Breast epithelium (tissue), 4 donors: Measurements from ENCODE around the gene HSP90AB1. TPM values are rescaled to one million over a fixed set of nuclear protein-coding genes. Genes with fewer than 3 reads are reported as not detected.

Experiments
- DNase-seq, 2 donors: peaks; one replicate each; pipeline ENCODE4 v3.0.0-alpha.2; 2019; ENCODE audit warnings: low spot score in 2 of 2
- H3K27ac ChIP-seq, 2 donors: fragments of 200-600 bp; sonication (generic) in 1 of 2; one replicate each; pipeline ENCODE4 v1.5.1; 2016 to 2019; ENCODE audit warnings: mild to moderate bottlenecking in 1 of 2
- H3K27me3 ChIP-seq, 2 donors: fragments of 200-600 bp; sonication (generic) in 1 of 2; one replicate each; pipeline versions ENCODE4 v1.5.1 to v1.6.0; 2017 to 2019; ENCODE audit warnings: control low read depth in 1 of 2, mild to moderate bottlenecking in 1 of 2
- H3K36me3 ChIP-seq: fragments of 200-600 bp; one replicate; pipeline ENCODE4 v1.5.1; 2019
- H3K4me1 ChIP-seq, 2 donors: fragments of 200-600 bp; sonication (generic); one replicate each; pipeline ENCODE4 v1.5.1; 2016 to 2019; ENCODE audit warnings: control low read depth in 1 of 2
- H3K4me3 ChIP-seq, 3 donors: fragments of 200-600 bp; sonication (generic); 1 replicate in 2 of 3; 2 replicates in 1 of 3; pipeline ENCODE4 v1.5.1; 2016 to 2019; ENCODE audit warnings: mild to moderate bottlenecking in 3 of 3, moderate library complexity in 2 of 3
- H3K9me3 ChIP-seq, 2 donors: fragments of 200-600 bp; sonication (generic) in 1 of 2; one replicate each; pipeline ENCODE4 v1.5.1; 2016 to 2019; ENCODE audit warnings: control low read depth in 1 of 2
- POLR2A ChIP-seq: fragments of 450-650 bp; IDR thresholded peaks from one replicate; pipeline ENCODE4 v1.6.1; 2016; ENCODE audit warnings: antibody characterized with exemption, mild to moderate bottlenecking, moderate library complexity
- POLR2AphosphoS5 ChIP-seq, 3 donors: sonication (generic); formaldehyde crosslinking; IDR thresholded peaks; one replicate each; pipeline ENCODE4 v1.6.1; 2017; ENCODE audit warnings: antibody characterized with exemption in 3 of 3
- intact Hi-C: fragments of 100-400 bp; cut with DNase I; formaldehyde crosslinking; loops from one replicate; pipeline ENCODE4 v1.15.1; 2023; ENCODE audit warnings: low total_unique reads
- total RNA-seq, 3 donors: library from RNA; depleted of rRNA; stranded (reverse); fragments of >200 nt; gene quantifications; one replicate each; pipeline ENCODE4 v1.1.0, GENCODE V29; 2016
- TF ChIP-seq, protein P1 (sequence below), 3 donors: fragments of 450-650 bp; IDR thresholded peaks; one replicate each; pipeline ENCODE4 v1.5.1; 2016 to 2017; ENCODE audit warnings: antibody characterized with exemption in 3 of 3, mild to moderate bottlenecking in 3 of 3, moderate library complexity in 3 of 3

The HSP90AB1 gene
- total RNA-seq, 3 donors from 2014 or later: 643 to 810 (median 662) TPM

DNA sequence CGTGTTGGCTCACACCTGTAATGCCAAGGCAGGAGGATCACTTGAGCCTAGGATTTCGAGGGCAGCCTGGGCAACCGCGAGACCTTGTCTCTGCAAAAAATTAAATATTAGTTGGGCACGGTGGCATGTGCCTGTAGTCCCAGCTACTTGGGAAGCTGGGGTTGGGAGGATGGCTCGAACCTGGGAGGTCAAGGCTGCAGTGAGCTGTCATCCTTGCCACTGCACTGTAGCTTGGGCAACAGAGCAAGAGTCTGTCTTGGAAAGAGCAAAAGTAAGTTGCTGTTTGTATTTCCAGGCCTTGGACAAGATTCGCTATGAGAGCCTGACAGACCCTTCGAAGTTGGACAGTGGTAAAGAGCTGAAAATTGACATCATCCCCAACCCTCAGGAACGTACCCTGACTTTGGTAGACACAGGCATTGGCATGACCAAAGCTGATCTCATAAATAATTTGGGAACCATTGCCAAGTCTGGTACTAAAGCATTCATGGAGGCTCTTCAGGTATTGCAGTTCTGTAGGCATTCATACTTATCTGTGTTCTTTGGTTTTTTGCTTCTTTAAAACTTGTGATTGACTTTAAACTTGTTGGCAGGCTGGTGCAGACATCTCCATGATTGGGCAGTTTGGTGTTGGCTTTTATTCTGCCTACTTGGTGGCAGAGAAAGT lies 2.3 kb downstream of the HSP90AB1 start:
- no peak for DNase-seq
- intact Hi-C loops: no loop called here
- Histone ChIP-seq H3K27me3 (no peaks in the 10 kb centered on the region), H3K4me3 (peak overlapping the region in 2 of 3 donors; percentile 69 to 94), H3K9me3 (no peaks in the 10 kb centered on the region), H3K27ac (peak overlapping the region; percentile 10 to 100), H3K36me3 (peaks cover 4% of the 10 kb centered on the region), H3K4me1 (peaks cover 0 to 13% of the 10 kb centered on the region in 2 donors)
- TF ChIP-seq, protein P1, sequence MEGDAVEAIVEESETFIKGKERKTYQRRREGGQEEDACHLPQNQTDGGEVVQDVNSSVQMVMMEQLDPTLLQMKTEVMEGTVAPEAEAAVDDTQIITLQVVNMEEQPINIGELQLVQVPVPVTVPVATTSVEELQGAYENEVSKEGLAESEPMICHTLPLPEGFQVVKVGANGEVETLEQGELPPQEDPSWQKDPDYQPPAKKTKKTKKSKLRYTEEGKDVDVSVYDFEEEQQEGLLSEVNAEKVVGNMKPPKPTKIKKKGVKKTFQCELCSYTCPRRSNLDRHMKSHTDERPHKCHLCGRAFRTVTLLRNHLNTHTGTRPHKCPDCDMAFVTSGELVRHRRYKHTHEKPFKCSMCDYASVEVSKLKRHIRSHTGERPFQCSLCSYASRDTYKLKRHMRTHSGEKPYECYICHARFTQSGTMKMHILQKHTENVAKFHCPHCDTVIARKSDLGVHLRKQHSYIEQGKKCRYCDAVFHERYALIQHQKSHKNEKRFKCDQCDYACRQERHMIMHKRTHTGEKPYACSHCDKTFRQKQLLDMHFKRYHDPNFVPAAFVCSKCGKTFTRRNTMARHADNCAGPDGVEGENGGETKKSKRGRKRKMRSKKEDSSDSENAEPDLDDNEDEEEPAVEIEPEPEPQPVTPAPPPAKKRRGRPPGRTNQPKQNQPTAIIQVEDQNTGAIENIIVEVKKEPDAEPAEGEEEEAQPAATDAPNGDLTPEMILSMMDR (IDR thresholded peaks at IDR 0.05): no peak
- no peak for TF ChIP-seq POLR2A
- peak in 1 of 3 donors; percentile 17 for TF ChIP-seq POLR2AphosphoS5 (IDR thresholded peaks at IDR 0.05)

DNA sequence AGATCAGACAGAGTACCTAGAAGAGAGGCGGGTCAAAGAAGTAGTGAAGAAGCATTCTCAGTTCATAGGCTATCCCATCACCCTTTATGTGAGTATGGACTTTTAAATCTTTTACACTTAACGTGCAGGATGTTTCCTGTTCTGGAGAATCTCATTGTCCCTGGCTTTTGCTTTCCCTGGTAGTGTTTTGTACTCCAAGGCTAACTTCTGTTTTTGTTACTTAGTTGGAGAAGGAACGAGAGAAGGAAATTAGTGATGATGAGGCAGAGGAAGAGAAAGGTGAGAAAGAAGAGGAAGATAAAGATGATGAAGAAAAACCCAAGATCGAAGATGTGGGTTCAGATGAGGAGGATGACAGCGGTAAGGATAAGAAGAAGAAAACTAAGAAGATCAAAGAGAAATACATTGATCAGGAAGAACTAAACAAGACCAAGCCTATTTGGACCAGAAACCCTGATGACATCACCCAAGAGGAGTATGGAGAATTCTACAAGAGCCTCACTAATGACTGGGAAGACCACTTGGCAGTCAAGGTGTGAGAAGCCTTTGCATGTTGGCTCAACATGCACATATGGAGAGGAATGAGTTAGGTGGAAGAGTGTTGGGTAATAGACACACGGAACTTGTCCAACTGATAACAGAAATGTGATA lies 3.3 kb downstream of the HSP90AB1 start:
- TF ChIP-seq POLR2A: no peak
- TF ChIP-seq, protein P1 (IDR thresholded peaks at IDR 0.05): no peak
- Histone ChIP-seq H3K36me3 (peaks cover 4% of the 10 kb centered on the region), H3K4me3 (no peak overlapping the region), H3K9me3 (no peaks in the 10 kb centered on the region), H3K4me1 (peaks cover 0 to 13% of the 10 kb centered on the region in 2 donors), H3K27ac (peak overlapping the region; percentile 8 to 36), H3K27me3 (no peaks in the 10 kb centered on the region)
- intact Hi-C loops: no loop called here
- DNase-seq: no peak

DNA sequence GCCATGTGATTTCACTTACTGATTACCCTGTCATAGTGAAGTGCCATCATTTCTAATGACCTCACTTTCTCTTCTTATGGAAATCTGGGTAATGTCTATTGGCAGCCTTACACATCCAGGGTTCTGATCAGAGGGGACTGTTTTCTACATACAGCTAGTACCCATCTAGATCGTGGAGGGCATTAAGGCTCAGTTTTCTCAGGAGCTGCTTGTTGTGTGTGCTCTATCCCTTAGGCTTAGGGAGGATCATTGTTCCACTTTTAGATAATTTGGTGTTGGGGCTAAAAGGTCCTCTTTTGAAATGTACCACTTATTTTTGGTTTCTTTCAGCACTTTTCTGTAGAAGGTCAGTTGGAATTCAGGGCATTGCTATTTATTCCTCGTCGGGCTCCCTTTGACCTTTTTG lies 3.8 kb downstream of the HSP90AB1 start:
- Histone ChIP-seq H3K4me3 (no peak overlapping the region), H3K4me1 (peaks cover 0 to 14% of the 10 kb centered on the region in 2 donors), H3K27ac (peak overlapping the region; percentile 8 to 36), H3K27me3 (no peaks in the 10 kb centered on the region), H3K36me3 (peaks cover 4% of the 10 kb centered on the region), H3K9me3 (no peaks in the 10 kb centered on the region)
- TF ChIP-seq POLR2A (no peak), POLR2AphosphoS5 (IDR thresholded peaks at IDR 0.05) (no peak)
- TF ChIP-seq, protein P1 (IDR thresholded peaks at IDR 0.05): no peak
- no peak for DNase-seq
- intact Hi-C loops: no loop called here

DNA sequence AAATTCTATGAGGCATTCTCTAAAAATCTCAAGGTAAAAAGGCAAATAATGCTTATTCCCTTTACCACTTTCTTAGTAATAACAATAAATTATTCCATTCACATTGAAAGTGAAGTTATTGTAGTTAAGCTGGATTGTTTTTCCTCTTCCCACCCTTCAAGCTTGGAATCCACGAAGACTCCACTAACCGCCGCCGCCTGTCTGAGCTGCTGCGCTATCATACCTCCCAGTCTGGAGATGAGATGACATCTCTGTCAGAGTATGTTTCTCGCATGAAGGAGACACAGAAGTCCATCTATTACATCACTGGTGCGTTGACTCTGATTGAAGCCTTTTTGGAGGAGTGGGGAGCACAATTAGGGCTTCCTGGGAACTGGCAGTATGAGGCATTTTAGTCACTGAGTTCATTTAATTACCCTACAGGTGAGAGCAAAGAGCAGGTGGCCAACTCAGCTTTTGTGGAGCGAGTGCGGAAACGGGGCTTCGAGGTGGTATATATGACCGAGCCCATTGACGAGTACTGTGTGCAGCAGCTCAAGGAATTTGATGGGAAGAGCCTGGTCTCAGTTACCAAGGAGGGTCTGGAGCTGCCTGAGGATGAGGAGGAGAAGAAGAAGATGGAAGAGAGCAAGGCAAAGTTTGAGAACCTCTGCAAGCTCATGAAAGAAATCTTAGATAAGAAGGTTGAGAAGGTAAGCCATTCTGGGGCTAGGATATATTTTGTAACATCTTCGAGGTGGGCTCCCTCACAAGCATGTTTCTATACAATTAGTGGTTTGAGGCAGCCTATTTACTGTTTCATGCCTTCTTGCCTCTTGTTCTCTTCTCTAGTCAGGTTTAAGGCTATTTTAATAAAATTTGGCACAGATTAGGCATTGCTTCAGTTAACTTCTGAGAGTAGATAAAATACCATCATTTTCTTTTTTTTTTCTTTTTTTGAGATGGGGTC lies 4.9 kb downstream of the HSP90AB1 start:
- H3K9me3 ChIP-seq: no peaks in the 10 kb centered on the region
- no peak overlapping the region for H3K27ac ChIP-seq
- no peak for DNase-seq
- no peak overlapping the region for H3K4me3 ChIP-seq
- no peak for TF ChIP-seq POLR2A
- TF ChIP-seq, protein P1 (IDR thresholded peaks at IDR 0.05): no peak
- TF ChIP-seq POLR2AphosphoS5 (IDR thresholded peaks at IDR 0.05): no peak
- H3K27me3 ChIP-seq: no peaks in the 10 kb centered on the region
- peaks cover 6 to 24% of the 10 kb centered on the region in 2 donors for H3K4me1 ChIP-seq
- H3K36me3 ChIP-seq: peaks cover 4% of the 10 kb centered on the region
- intact Hi-C loops: no loop called here
